ENCODE results near the gene DDX25.

Gene DDX25

DNA sequence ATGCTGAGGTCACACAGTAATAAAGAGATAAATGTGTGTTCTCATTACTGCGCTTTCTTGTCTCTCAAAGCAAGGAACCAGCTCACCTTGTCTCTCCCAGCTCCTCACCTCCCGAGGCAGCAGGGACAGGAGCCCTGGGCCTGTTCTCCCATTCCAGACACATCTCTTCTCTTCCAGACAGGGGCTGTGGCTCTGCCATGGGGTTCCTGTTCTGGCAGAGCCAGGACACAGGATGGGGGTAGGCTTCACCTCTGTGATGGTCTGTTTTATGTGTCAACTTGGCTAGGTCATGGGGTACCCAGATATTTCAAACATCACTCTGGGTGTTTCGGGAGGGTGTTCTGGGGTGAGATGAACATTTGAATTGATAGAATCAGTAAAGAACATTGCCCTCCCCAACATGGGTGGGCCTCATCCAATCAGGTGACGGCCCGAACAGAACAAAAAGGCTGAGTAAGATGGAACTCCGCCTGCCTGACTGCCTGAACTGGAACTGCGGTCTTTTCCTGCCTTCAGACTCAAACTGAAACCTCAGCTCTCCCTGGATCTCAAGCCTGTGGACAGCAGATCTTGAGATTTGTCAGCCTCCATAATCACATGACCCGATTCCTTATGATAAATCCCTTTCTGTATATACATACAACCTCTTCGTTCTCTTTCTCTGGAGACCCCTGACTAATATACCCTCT lies 39.5 kb downstream of the DDX25 start:
- Histone ChIP-seq H3K23ac (ENCODE audit: low read depth, low read length, poor library complexity) (no peak overlapping the region), H2AFZ (ENCODE audit: low read length) (no peak overlapping the region), H3K14ac (ENCODE audit: low read length) (no peak overlapping the region), H3K27ac (replicated peaks; ENCODE audit: low read length) (no peak overlapping the region), H3K4me3 (ENCODE audit: low read length in 2 of 2) (no peak overlapping the region), H2AK5ac (ENCODE audit: low read depth, low read length) (no peak overlapping the region), H2BK15ac (ENCODE audit: low read length) (no peak overlapping the region), H2BK12ac (ENCODE audit: low read length) (no peak overlapping the region), H4K91ac (ENCODE audit: low read depth, low read length, poor library complexity) (no peak overlapping the region), H3K27me3 (ENCODE audit: control insufficient read depth in 3 of 3, insufficient read depth in 3 of 3, low read depth in 1 of 3, low read length in 3 of 3) (peaks cover 0 to 4% (median 0%) of the 10 kb centered on the region in 3 experiments), H3K36me3 (replicated peaks in 1 of 2; ENCODE audit: control insufficient read depth in 2 of 2, insufficient read depth in 2 of 2, low read length in 2 of 2) (no peaks in the 10 kb centered on the region), H3K9me3 (replicated peaks in 1 of 2; ENCODE audit: control insufficient read depth in 2 of 2, insufficient read depth in 1 of 2, low read depth in 1 of 2, low read length in 2 of 2) (no peaks in the 10 kb centered on the region), H2BK5ac (ENCODE audit: low read length) (no peak overlapping the region), H3K4me1 (ENCODE audit: control insufficient read depth in 2 of 2, insufficient read depth in 1 of 2, low read depth in 1 of 2, low read length in 2 of 2) (peaks cover 3 to 7% of the 10 kb centered on the region in 2 donors), H3K79me1 (ENCODE audit: low read depth, low read length) (no peaks in the 10 kb centered on the region), H3K9ac (ENCODE audit: low read depth, low read length, poor library complexity) (no peak overlapping the region), H3K4ac (ENCODE audit: low read length) (no peak overlapping the region), H2BK120ac (ENCODE audit: low read depth, low read length) (no peak overlapping the region), H3K18ac (ENCODE audit: low read length) (no peak overlapping the region), H4K8ac (ENCODE audit: low read depth, low read length) (no peak overlapping the region), H3K4me2 (ENCODE audit: insufficient read depth, low read length, poor library complexity, severe bottlenecking) (no peak overlapping the region)
- WGBS, 2 donors (ENCODE audit: extremely low coverage in 2 of 2, insufficient read length in 2 of 2, insufficient replicate concordance in 1 of 2), result no CpG with 5 or more reads among the region's 9 CpGs
- no peak for DNase-seq (ENCODE audit: low spot score)

DNA sequence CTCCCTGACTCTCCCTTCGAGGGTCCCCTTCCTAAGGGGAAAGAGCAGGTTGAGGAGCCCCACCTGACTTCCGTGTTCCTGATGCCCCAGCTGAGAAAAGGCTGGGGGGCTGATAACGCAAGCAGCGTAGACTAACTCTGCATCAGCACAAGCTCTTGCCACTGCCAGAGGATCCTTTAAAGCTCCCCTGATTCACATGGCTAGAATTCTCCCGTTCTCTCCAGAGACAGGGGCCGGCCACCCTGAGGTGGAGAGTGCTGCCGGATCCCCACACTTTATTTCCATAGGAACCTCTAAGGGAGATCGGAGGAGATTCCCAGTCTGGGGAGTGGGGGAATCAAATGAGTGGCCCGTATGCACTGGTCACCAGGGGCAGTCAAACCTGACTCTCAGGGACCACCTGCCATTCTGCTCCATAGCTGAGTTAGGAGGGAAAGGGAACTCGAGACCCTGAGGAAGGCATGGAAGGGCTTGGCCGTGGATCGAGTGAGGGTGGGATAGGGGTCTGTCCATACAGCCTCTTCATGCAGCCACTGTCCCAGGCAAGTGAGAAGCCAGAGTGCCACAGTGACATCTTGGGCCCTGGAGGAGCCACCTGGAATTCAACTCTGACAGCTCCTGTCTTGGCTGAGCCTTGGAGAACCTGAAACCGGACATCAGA lies 40.2 kb downstream of the DDX25 start:
- no peak overlapping the region for H2AK5ac ChIP-seq (ENCODE audit: low read depth, low read length)
- DNase-seq (ENCODE audit: low spot score), result no peak
- H2AFZ ChIP-seq (ENCODE audit: low read length), result no peak overlapping the region
- no peak overlapping the region for H3K18ac ChIP-seq (ENCODE audit: low read length)
- no peak overlapping the region for H4K91ac ChIP-seq (ENCODE audit: low read depth, low read length, poor library complexity)
- H2BK12ac ChIP-seq (ENCODE audit: low read length), result no peak overlapping the region
- H3K4me3 ChIP-seq (ENCODE audit: low read length in 2 of 2), result no peak overlapping the region
- H3K4me2 ChIP-seq (ENCODE audit: insufficient read depth, low read length, poor library complexity, severe bottlenecking), result no peak overlapping the region
- H2BK15ac ChIP-seq (ENCODE audit: low read length), result no peak overlapping the region
- H3K23ac ChIP-seq (ENCODE audit: low read depth, low read length, poor library complexity), result no peak overlapping the region
- peaks cover 0 to 3% of the 10 kb centered on the region in 2 donors for H3K4me1 ChIP-seq (ENCODE audit: control insufficient read depth in 2 of 2, insufficient read depth in 1 of 2, low read depth in 1 of 2, low read length in 2 of 2)
- H3K36me3 ChIP-seq (replicated peaks in 1 of 2; ENCODE audit: control insufficient read depth in 2 of 2, insufficient read depth in 2 of 2, low read length in 2 of 2), result no peaks in the 10 kb centered on the region
- no peak overlapping the region for H3K4ac ChIP-seq (ENCODE audit: low read length)
- H3K27ac ChIP-seq (replicated peaks; ENCODE audit: low read length), result no peak overlapping the region
- H2BK120ac ChIP-seq (ENCODE audit: low read depth, low read length), result no peak overlapping the region
- H3K14ac ChIP-seq (ENCODE audit: low read length), result no peak overlapping the region
- H3K9ac ChIP-seq (ENCODE audit: low read depth, low read length, poor library complexity), result no peak overlapping the region
- peaks cover 0 to 4% (median 0%) of the 10 kb centered on the region in 3 experiments for H3K27me3 ChIP-seq (ENCODE audit: control insufficient read depth in 3 of 3, insufficient read depth in 3 of 3, low read depth in 1 of 3, low read length in 3 of 3)
- H4K8ac ChIP-seq (ENCODE audit: low read depth, low read length), result no peak overlapping the region
- no CpG with 5 or more reads among the region's 13 CpGs for WGBS, 2 donors (ENCODE audit: extremely low coverage in 2 of 2, insufficient read length in 2 of 2, insufficient replicate concordance in 1 of 2)
- H3K79me1 ChIP-seq (ENCODE audit: low read depth, low read length), result no peaks in the 10 kb centered on the region
- no peaks in the 10 kb centered on the region for H3K9me3 ChIP-seq (replicated peaks in 1 of 2; ENCODE audit: control insufficient read depth in 2 of 2, insufficient read depth in 1 of 2, low read depth in 1 of 2, low read length in 2 of 2)
- no peak overlapping the region for H2BK5ac ChIP-seq (ENCODE audit: low read length)

DNA sequence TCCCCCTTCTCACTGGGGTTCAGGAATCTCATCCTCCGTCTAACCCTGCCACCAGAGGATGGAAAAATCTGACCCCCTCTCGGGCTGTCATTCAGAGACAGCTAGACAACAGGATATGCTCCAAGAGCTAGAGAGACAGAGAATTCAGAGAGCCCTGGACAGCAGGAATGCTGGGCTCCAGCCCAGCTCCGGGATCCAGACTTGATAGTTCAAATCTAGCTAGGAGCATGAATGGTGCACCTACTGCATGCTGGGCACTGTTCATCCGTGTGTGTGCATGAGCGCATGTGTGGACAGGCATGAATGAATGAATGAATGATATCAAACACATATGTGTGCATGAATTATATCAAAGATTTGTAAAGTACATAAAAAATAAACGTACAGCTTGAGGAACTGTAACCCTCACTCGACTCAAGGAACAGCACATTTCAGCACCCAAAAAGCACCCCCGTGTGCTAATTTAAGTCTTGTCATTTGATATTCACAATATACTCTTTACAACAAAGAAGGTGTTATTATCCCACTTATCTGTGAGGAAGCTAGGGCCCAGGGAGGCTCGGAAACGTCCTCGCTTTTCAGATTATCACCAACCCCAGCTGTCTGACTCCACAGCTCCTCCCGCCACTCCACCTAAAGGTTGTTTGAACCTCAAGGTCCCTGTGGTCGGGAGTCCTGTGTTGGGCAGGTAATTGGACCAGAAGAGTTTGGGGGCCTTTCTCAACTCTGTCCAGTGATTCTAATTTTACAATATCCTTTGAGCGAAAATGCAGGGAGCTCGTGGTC lies 40.9 kb downstream of the DDX25 start:
- Histone ChIP-seq H3K18ac (ENCODE audit: low read length) (no peak overlapping the region), H2BK5ac (ENCODE audit: low read length) (no peak overlapping the region), H4K8ac (ENCODE audit: low read depth, low read length) (no peak overlapping the region), H3K4me2 (ENCODE audit: insufficient read depth, low read length, poor library complexity, severe bottlenecking) (no peak overlapping the region), H2AFZ (ENCODE audit: low read length) (no peak overlapping the region), H3K14ac (ENCODE audit: low read length) (no peak overlapping the region), H3K27ac (replicated peaks; ENCODE audit: low read length) (no peak overlapping the region), H3K36me3 (replicated peaks in 1 of 2; ENCODE audit: control insufficient read depth in 2 of 2, insufficient read depth in 2 of 2, low read length in 2 of 2) (no peaks in the 10 kb centered on the region), H2BK12ac (ENCODE audit: low read length) (no peak overlapping the region), H3K79me1 (ENCODE audit: low read depth, low read length) (no peaks in the 10 kb centered on the region), H3K4ac (ENCODE audit: low read length) (no peak overlapping the region), H3K23ac (ENCODE audit: low read depth, low read length, poor library complexity) (no peak overlapping the region), H3K27me3 (ENCODE audit: control insufficient read depth in 3 of 3, insufficient read depth in 3 of 3, low read depth in 1 of 3, low read length in 3 of 3) (peaks cover 0 to 4% (median 0%) of the 10 kb centered on the region in 3 experiments), H2BK120ac (ENCODE audit: low read depth, low read length) (no peak overlapping the region), H3K4me3 (ENCODE audit: low read length in 2 of 2) (no peak overlapping the region), H3K9ac (ENCODE audit: low read depth, low read length, poor library complexity) (no peak overlapping the region), H3K9me3 (replicated peaks in 1 of 2; ENCODE audit: control insufficient read depth in 2 of 2, insufficient read depth in 1 of 2, low read depth in 1 of 2, low read length in 2 of 2) (no peaks in the 10 kb centered on the region), H3K4me1 (ENCODE audit: control insufficient read depth in 2 of 2, insufficient read depth in 1 of 2, low read depth in 1 of 2, low read length in 2 of 2) (peaks cover 0 to 3% of the 10 kb centered on the region in 2 donors), H4K91ac (ENCODE audit: low read depth, low read length, poor library complexity) (no peak overlapping the region), H2BK15ac (ENCODE audit: low read length) (no peak overlapping the region), H2AK5ac (ENCODE audit: low read depth, low read length) (no peak overlapping the region)
- WGBS, 2 donors (ENCODE audit: extremely low coverage in 2 of 2, insufficient read length in 2 of 2, insufficient replicate concordance in 1 of 2), result no CpG with 5 or more reads among the region's 15 CpGs
- DNase-seq (ENCODE audit: low spot score), result no peak
